DND-41 (cell line): ENCODE measurements around the gene SMAD7.

Experiments used
- ATAC-seq: fragments of 200-7000 bp; cut with Tn5 transposase; 3 replicates; pipeline ENCODE4 v1.9.1; 2021; ENCODE audit warnings: low read depth; ENCODE audit not compliant: insufficient read depth
- DNase-seq: peaks from one replicate; pipeline ENCODE4 v3.0.0-alpha.2; 2020
- H2AFZ ChIP-seq: 2 replicates; pipeline ENCODE4 v1.6.0; 2012; ENCODE audit warnings: low read depth, low read length
- H3K27ac ChIP-seq: 2 replicates; pipeline ENCODE4 v1.5.1; 2012; ENCODE audit warnings: low read length, inconsistent platforms
- H3K27me3 ChIP-seq: fragments of 200-600 bp; sonication (generic); 2 replicates; pipeline ENCODE4 v1.6.0; 2012; ENCODE audit warnings: low read length, mild to moderate bottlenecking, inconsistent platforms; ENCODE audit not compliant: insufficient read depth, poor library complexity
- H3K36me3 ChIP-seq: 2 replicates; pipeline ENCODE4 v1.5.1; 2012; ENCODE audit warnings: low read length, inconsistent platforms; ENCODE audit not compliant: insufficient read depth
- H3K4me1 ChIP-seq: 2 replicates; pipeline ENCODE4 v1.5.1; 2012; ENCODE audit warnings: mild to moderate bottlenecking, low read length; ENCODE audit not compliant: insufficient read depth
- H3K4me2 ChIP-seq: 2 replicates; pipeline ENCODE4 v1.6.0; 2012; ENCODE audit warnings: mild to moderate bottlenecking, moderate library complexity, low read length, inconsistent platforms; ENCODE audit not compliant: insufficient read depth
- H3K4me3 ChIP-seq, 2 experiments: fragments of 200-600 bp in 1 of 2; shearing (Covaris generic) in 1 of 2; 2 replicates each; pipeline ENCODE4 v1.5.1; 2012 to 2016; ENCODE audit warnings: inconsistent platforms in 2 of 2, low read length in 2 of 2, mild to moderate bottlenecking in 2 of 2, low read depth in 1 of 2, moderate library complexity in 1 of 2
- H3K79me2 ChIP-seq: 2 replicates; pipeline ENCODE4 v1.6.0; 2012; ENCODE audit warnings: low read length, inconsistent platforms; ENCODE audit not compliant: insufficient read depth
- H3K9ac ChIP-seq: 2 replicates; pipeline ENCODE4 v1.6.0; 2012; ENCODE audit warnings: low read depth, mild to moderate bottlenecking, inconsistent platforms, low read length, moderate library complexity
- H3K9me3 ChIP-seq: 2 replicates; pipeline ENCODE4 v1.5.1; 2012; ENCODE audit warnings: low read length, moderate library complexity, mild to moderate bottlenecking, inconsistent platforms; ENCODE audit not compliant: insufficient read depth, severe bottlenecking
- H4K20me1 ChIP-seq: 2 replicates; pipeline ENCODE4 v1.6.0; 2012; ENCODE audit warnings: low read length; ENCODE audit not compliant: insufficient read depth
- CTCF ChIP-seq: IDR thresholded peaks from 2 replicates; pipeline ENCODE4 v1.5.1; 2012; ENCODE audit warnings: borderline replicate concordance, low read length, moderate library complexity, mild to moderate bottlenecking; ENCODE audit not compliant: poor library complexity, severe bottlenecking; ENCODE audit errors: extremely low read depth
- EZH2 ChIP-seq: IDR thresholded peaks from 3 replicates; pipeline ENCODE4 v1.6.1; 2012; ENCODE audit warnings: borderline replicate concordance, low read depth, mild to moderate bottlenecking, moderate library complexity, low read length, inconsistent platforms; ENCODE audit not compliant: severe bottlenecking

SMAD7 gene

GRCh38 chr18:48994926-48995835 lies 44.4 kb upstream of the SMAD7 start:
- no peaks in the 10 kb centered on the region for H3K27me3 ChIP-seq
- H3K9ac ChIP-seq = no peak overlapping the region
- H3K4me2 ChIP-seq = no peak overlapping the region
- H3K4me1 ChIP-seq = peaks cover 19% of the 10 kb centered on the region
- no peak overlapping the region for H2AFZ ChIP-seq
- TF ChIP-seq CTCF = no peak
- TF ChIP-seq EZH2 = no peak
- no peaks in the 10 kb centered on the region for H4K20me1 ChIP-seq
- DNase-seq (no peak), ATAC-seq (no peak)
- no peak overlapping the region for H3K4me3 ChIP-seq
- H3K27ac ChIP-seq = no peak overlapping the region
- H3K9me3 ChIP-seq = no peaks in the 10 kb centered on the region
- no peaks in the 10 kb centered on the region for H3K36me3 ChIP-seq
- no peaks in the 10 kb centered on the region for H3K79me2 ChIP-seq

GRCh38 chr18:48994044-48994651 lies 43.4 kb upstream of the SMAD7 start:
- Histone ChIP-seq H3K79me2 (no peaks in the 10 kb centered on the region), H3K9me3 (no peaks in the 10 kb centered on the region), H3K36me3 (no peaks in the 10 kb centered on the region), H2AFZ (no peak overlapping the region), H3K4me3 (no peak overlapping the region), H3K27me3 (no peaks in the 10 kb centered on the region), H3K4me2 (no peak overlapping the region), H3K27ac (no peak overlapping the region), H3K9ac (no peak overlapping the region), H4K20me1 (no peaks in the 10 kb centered on the region), H3K4me1 (peaks cover 16% of the 10 kb centered on the region)
- no peak for DNase-seq
- ATAC-seq = no peak
- TF ChIP-seq EZH2 (no peak), CTCF (no peak)

- Histone ChIP-seq H4K20me1 (no peaks in the 10 kb centered on the region), H3K4me2 (no peak overlapping the region), H3K79me2 (no peaks in the 10 kb centered on the region), H3K9ac (no peak overlapping the region), H3K4me3 (no peak overlapping the region), H3K27me3 (no peaks in the 10 kb centered on the region), H3K9me3 (no peaks in the 10 kb centered on the region), H2AFZ (no peak overlapping the region), H3K27ac (no peak overlapping the region), H3K36me3 (no peaks in the 10 kb centered on the region), H3K4me1 (peaks cover 16% of the 10 kb centered on the region)
- DNase-seq (no peak), ATAC-seq (no peak)
- TF ChIP-seq EZH2 (no peak), CTCF (no peak)
Observed at GRCh38 chr18:48993586-48993985, 42.8 kb upstream of the SMAD7 start.
